ENCODE data around the gene FAM120A.

Gene FAM120A

GRCh38 chr9:93541005-93541404 lies 89.5 kb downstream of the FAM120A start:
- TF ChIP-seq CTCF (IDR thresholded peaks at IDR 0.05): no peak

GRCh38 chr9:93541581-93542349 lies 90.3 kb downstream of the FAM120A start:
- TF ChIP-seq CTCF (IDR thresholded peaks at IDR 0.05): no peak

- TF ChIP-seq CTCF (IDR thresholded peaks at IDR 0.05): no peak
Observed at GRCh38 chr9:93543117-93543516, 91.6 kb downstream of the FAM120A start.

GRCh38 chr9:93546356-93546755 lies 94.9 kb downstream of the FAM120A start:
- no peak for TF ChIP-seq CTCF (IDR thresholded peaks at IDR 0.05)

GRCh38 chr9:93549611-93550010 lies 98.1 kb downstream of the FAM120A start:
- no peak for TF ChIP-seq CTCF (IDR thresholded peaks at IDR 0.05)

GRCh38 chr9:93552923-93553322 lies 101.4 kb downstream of the FAM120A start:
- TF ChIP-seq CTCF (IDR thresholded peaks at IDR 0.05): no peak

GRCh38 chr9:93555370-93555769 lies 103.9 kb downstream of the FAM120A start:
- TF ChIP-seq CTCF (IDR thresholded peaks at IDR 0.05): no peak
